HCT116 (cell line): Measurements from ENCODE around the gene SPOP.

ENCODE experiments used
- CTCF ChIP-seq, 3 experiments: fragments of 200-600 bp in 1 of 3; sonication (generic) in 1 of 3; IDR thresholded peaks in 2 of 3; conservative IDR thresholded peaks in 1 of 3; 2 replicates each; pipeline ENCODE4 v1.5.1; 2012 to 2017; ENCODE audit warnings: low read depth in 2 of 3, low read length in 2 of 3, antibody characterized with exemption in 1 of 3, borderline replicate concordance in 1 of 3, control low read depth in 1 of 3, mild to moderate bottlenecking in 1 of 3, mixed read lengths in 1 of 3, mixed run types in 1 of 3, moderate library complexity in 1 of 3; ENCODE audit not compliant: insufficient read depth in 1 of 3
- EZH2 ChIP-seq: fragments of 200-600 bp; sonication (generic); IDR thresholded peaks from 2 replicates; pipeline ENCODE4 v1.6.1; 2017; ENCODE audit warnings: antibody characterized with exemption, mixed run types
- POLR2AphosphoS5 ChIP-seq: IDR thresholded peaks from 2 replicates; pipeline ENCODE4 v1.6.1; 2011; ENCODE audit warnings: mild to moderate bottlenecking, low read depth, low read length, moderate library complexity
- RAD21 ChIP-seq: IDR thresholded peaks from 2 replicates; pipeline ENCODE4 v1.6.1; 2012; ENCODE audit warnings: low read depth, mild to moderate bottlenecking
- SP1 ChIP-seq: IDR thresholded peaks from 2 replicates; pipeline ENCODE4 v1.6.1; 2012; ENCODE audit warnings: low read depth
- YY1 ChIP-seq: IDR thresholded peaks from 2 replicates; pipeline ENCODE4 v1.6.1; 2011; ENCODE audit warnings: low read length, low read depth, moderate library complexity, mild to moderate bottlenecking; ENCODE audit not compliant: insufficient replicate concordance; ENCODE audit errors: extremely low read depth
- ZNF274 ChIP-seq: fragments of 200-500 bp; sonication (Bioruptor generic); IDR thresholded peaks from 2 replicates; pipeline ENCODE4 v1.6.1; 2014; ENCODE audit warnings: mild to moderate bottlenecking, low read depth, low read length, inconsistent platforms
- TF ChIP-seq, protein P1 (sequence below): IDR thresholded peaks from 2 replicates; pipeline ENCODE4 v1.6.1; 2012; ENCODE audit warnings: low read depth

DNA sequence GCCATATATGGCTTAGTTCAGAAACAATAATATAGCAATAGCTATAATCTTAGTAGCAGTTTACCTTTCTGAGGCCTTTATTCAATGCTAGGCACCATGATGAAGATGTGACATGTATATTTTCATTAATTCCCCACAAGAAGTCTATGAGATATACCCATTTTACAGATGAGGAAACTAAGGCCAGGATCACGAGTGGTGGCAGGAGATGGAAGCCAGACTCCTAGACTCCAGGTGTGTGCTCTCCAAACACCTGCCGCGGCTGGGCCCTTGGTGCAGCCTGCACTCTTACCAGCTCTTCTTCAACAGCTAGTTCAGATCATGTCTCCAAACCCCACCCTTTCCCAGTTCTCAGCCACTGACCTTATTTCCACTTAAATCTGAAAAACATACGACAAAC lies 87.0 kb downstream of the SPOP start:
- no peak for TF ChIP-seq RAD21
- TF ChIP-seq CTCF (IDR thresholded peaks at IDR 0.05 in 2 of 3, conservative IDR thresholded peaks at IDR 0.05 in 1 of 3; ENCODE audit: borderline replicate concordance in 1 of 3, insufficient read depth in 1 of 3, low read depth in 2 of 3, low read length in 2 of 3), result no peak
- TF ChIP-seq POLR2AphosphoS5, result no peak
- TF ChIP-seq, protein P1, sequence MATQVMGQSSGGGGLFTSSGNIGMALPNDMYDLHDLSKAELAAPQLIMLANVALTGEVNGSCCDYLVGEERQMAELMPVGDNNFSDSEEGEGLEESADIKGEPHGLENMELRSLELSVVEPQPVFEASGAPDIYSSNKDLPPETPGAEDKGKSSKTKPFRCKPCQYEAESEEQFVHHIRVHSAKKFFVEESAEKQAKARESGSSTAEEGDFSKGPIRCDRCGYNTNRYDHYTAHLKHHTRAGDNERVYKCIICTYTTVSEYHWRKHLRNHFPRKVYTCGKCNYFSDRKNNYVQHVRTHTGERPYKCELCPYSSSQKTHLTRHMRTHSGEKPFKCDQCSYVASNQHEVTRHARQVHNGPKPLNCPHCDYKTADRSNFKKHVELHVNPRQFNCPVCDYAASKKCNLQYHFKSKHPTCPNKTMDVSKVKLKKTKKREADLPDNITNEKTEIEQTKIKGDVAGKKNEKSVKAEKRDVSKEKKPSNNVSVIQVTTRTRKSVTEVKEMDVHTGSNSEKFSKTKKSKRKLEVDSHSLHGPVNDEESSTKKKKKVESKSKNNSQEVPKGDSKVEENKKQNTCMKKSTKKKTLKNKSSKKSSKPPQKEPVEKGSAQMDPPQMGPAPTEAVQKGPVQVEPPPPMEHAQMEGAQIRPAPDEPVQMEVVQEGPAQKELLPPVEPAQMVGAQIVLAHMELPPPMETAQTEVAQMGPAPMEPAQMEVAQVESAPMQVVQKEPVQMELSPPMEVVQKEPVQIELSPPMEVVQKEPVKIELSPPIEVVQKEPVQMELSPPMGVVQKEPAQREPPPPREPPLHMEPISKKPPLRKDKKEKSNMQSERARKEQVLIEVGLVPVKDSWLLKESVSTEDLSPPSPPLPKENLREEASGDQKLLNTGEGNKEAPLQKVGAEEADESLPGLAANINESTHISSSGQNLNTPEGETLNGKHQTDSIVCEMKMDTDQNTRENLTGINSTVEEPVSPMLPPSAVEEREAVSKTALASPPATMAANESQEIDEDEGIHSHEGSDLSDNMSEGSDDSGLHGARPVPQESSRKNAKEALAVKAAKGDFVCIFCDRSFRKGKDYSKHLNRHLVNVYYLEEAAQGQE, result no peak
- no peak for TF ChIP-seq EZH2
- TF ChIP-seq ZNF274, result no peak
- no peak for TF ChIP-seq YY1
- no peak for TF ChIP-seq SP1
